Measurements from ENCODE around the gene PRKCZ.

The PRKCZ gene

GRCh38 chr1:2053784-2054376 is 3.7 kb downstream of the PRKCZ start:
- 95 to 97% methylated on average over 9 of the region's 12 CpGs for WGBS, 2 experiments (ENCODE audit: insufficient coverage in 2 of 2)
- H3K36me3 ChIP-seq (ENCODE audit: control insufficient read depth, insufficient read depth, low read length) = no peaks in the 10 kb centered on the region
- H3K9me3 ChIP-seq (ENCODE audit: control insufficient read depth, low read length) = no peaks in the 10 kb centered on the region
- no peaks in the 10 kb centered on the region for H3K4me1 ChIP-seq (ENCODE audit: control insufficient read depth, insufficient read depth, low read length, poor library complexity, severe bottlenecking)
- H3K27ac ChIP-seq (ENCODE audit: low read depth, low read length, severe bottlenecking) = no peak overlapping the region
- no peak overlapping the region for H3K4me3 ChIP-seq (ENCODE audit: extremely low read depth, insufficient read depth, low read length, poor library complexity, severe bottlenecking)

- Histone ChIP-seq H3K36me3 (ENCODE audit: control insufficient read depth, insufficient read depth, low read length) (no peaks in the 10 kb centered on the region), H3K4me3 (ENCODE audit: extremely low read depth, insufficient read depth, low read length, poor library complexity, severe bottlenecking) (no peak overlapping the region), H3K4me1 (ENCODE audit: control insufficient read depth, insufficient read depth, low read length, poor library complexity, severe bottlenecking) (no peaks in the 10 kb centered on the region), H3K27ac (ENCODE audit: low read depth, low read length, severe bottlenecking) (no peak overlapping the region), H3K9me3 (ENCODE audit: control insufficient read depth, low read length) (no peaks in the 10 kb centered on the region)
- 94% methylated on average over 12 to 17 of the region's 22 CpGs for WGBS, 2 experiments (ENCODE audit: insufficient coverage in 2 of 2)
These were observed 4.3 kb downstream of the PRKCZ start for GRCh38 chr1:2054560-2054959.

GRCh38 chr1:2055911-2056575 is 5.8 kb downstream of the PRKCZ start:
- 96 to 97% methylated on average over 23 to 29 of the region's 29 CpGs for WGBS, 2 experiments (ENCODE audit: insufficient coverage in 2 of 2)
- H3K27ac ChIP-seq (ENCODE audit: low read depth, low read length, severe bottlenecking) = no peak overlapping the region

GRCh38 chr1:2056955-2057590 is 6.9 kb downstream of the PRKCZ start:
- WGBS, 2 experiments (ENCODE audit: insufficient coverage in 2 of 2) = 95 to 96% methylated on average over 23 to 24 of the region's 25 CpGs
- no peaks in the 10 kb centered on the region for H3K9me3 ChIP-seq (ENCODE audit: control insufficient read depth, low read length)
- peaks cover 10% of the 10 kb centered on the region for H3K4me1 ChIP-seq (ENCODE audit: control insufficient read depth, insufficient read depth, low read length, poor library complexity, severe bottlenecking)
- no peak overlapping the region for H3K27ac ChIP-seq (ENCODE audit: low read depth, low read length, severe bottlenecking)
- no peak overlapping the region for H3K4me3 ChIP-seq (ENCODE audit: extremely low read depth, insufficient read depth, low read length, poor library complexity, severe bottlenecking)
- H3K36me3 ChIP-seq (ENCODE audit: control insufficient read depth, insufficient read depth, low read length) = no peaks in the 10 kb centered on the region

More at GRCh38 chr1:2055911-2056575, 5.8 kb downstream of the PRKCZ start:
- peaks cover 3% of the 10 kb centered on the region for H3K4me1 ChIP-seq (ENCODE audit: control insufficient read depth, insufficient read depth, low read length, poor library complexity, severe bottlenecking)
- no peak overlapping the region for H3K4me3 ChIP-seq (ENCODE audit: extremely low read depth, insufficient read depth, low read length, poor library complexity, severe bottlenecking)
- no peaks in the 10 kb centered on the region for H3K9me3 ChIP-seq (ENCODE audit: control insufficient read depth, low read length)
- no peaks in the 10 kb centered on the region for H3K36me3 ChIP-seq (ENCODE audit: control insufficient read depth, insufficient read depth, low read length)

- Histone ChIP-seq H3K36me3 (ENCODE audit: control insufficient read depth, insufficient read depth, low read length) (no peaks in the 10 kb centered on the region), H3K4me3 (ENCODE audit: extremely low read depth, insufficient read depth, low read length, poor library complexity, severe bottlenecking) (no peak overlapping the region), H3K9me3 (ENCODE audit: control insufficient read depth, low read length) (peaks cover 5% of the 10 kb centered on the region), H3K4me1 (ENCODE audit: control insufficient read depth, insufficient read depth, low read length, poor library complexity, severe bottlenecking) (peaks cover 10% of the 10 kb centered on the region), H3K27ac (ENCODE audit: low read depth, low read length, severe bottlenecking) (no peak overlapping the region)
- WGBS, 2 experiments (ENCODE audit: insufficient coverage in 2 of 2) = 96 to 97% methylated on average over 29 to 30 of the region's 35 CpGs
These were observed 9.2 kb downstream of the PRKCZ start for GRCh38 chr1:2059290-2059953.

- no peaks in the 10 kb centered on the region for H3K36me3 ChIP-seq (ENCODE audit: control insufficient read depth, insufficient read depth, low read length)
- WGBS, 2 experiments (ENCODE audit: insufficient coverage in 2 of 2) = 95 to 96% methylated on average over 12 to 14 of the region's 15 CpGs
- no peak overlapping the region for H3K27ac ChIP-seq (ENCODE audit: low read depth, low read length, severe bottlenecking)
- no peak overlapping the region for H3K4me3 ChIP-seq (ENCODE audit: extremely low read depth, insufficient read depth, low read length, poor library complexity, severe bottlenecking)
- H3K4me1 ChIP-seq (ENCODE audit: control insufficient read depth, insufficient read depth, low read length, poor library complexity, severe bottlenecking) = peaks cover 10% of the 10 kb centered on the region
- H3K9me3 ChIP-seq (ENCODE audit: control insufficient read depth, low read length) = peaks cover 11% of the 10 kb centered on the region
These were observed 9.9 kb downstream of the PRKCZ start for GRCh38 chr1:2060072-2060471.

- Histone ChIP-seq H3K4me3 (ENCODE audit: extremely low read depth, insufficient read depth, low read length, poor library complexity, severe bottlenecking) (no peak overlapping the region), H3K9me3 (ENCODE audit: control insufficient read depth, low read length) (peaks cover 12% of the 10 kb centered on the region), H3K27ac (ENCODE audit: low read depth, low read length, severe bottlenecking) (no peak overlapping the region), H3K4me1 (ENCODE audit: control insufficient read depth, insufficient read depth, low read length, poor library complexity, severe bottlenecking) (peaks cover 10% of the 10 kb centered on the region), H3K36me3 (ENCODE audit: control insufficient read depth, insufficient read depth, low read length) (no peaks in the 10 kb centered on the region)
- 94% methylated on average over 17 to 23 of the region's 23 CpGs for WGBS, 2 experiments (ENCODE audit: insufficient coverage in 2 of 2)
These were observed 10.3 kb downstream of the PRKCZ start for GRCh38 chr1:2060535-2060934.

- WGBS, 2 experiments (ENCODE audit: insufficient coverage in 2 of 2) = 82 to 87% methylated on average over 20 to 28 of the region's 28 CpGs
- Histone ChIP-seq H3K4me1 (ENCODE audit: control insufficient read depth, insufficient read depth, low read length, poor library complexity, severe bottlenecking) (peaks cover 10% of the 10 kb centered on the region), H3K4me3 (ENCODE audit: extremely low read depth, insufficient read depth, low read length, poor library complexity, severe bottlenecking) (no peak overlapping the region)
These were observed 11.0 kb downstream of the PRKCZ start for GRCh38 chr1:2061065-2061778.

GRCh38 chr1:2065699-2066098 is 15.5 kb downstream of the PRKCZ start:
- no peak overlapping the region for H3K27ac ChIP-seq (ENCODE audit: low read depth, low read length, severe bottlenecking)
- WGBS, 2 experiments (ENCODE audit: insufficient coverage in 2 of 2) = 100% methylated on average over 1 of the region's 4 CpGs; no CpG with 5 or more reads in 1 of the 2 experiments
- H3K36me3 ChIP-seq (ENCODE audit: control insufficient read depth, insufficient read depth, low read length) = no peaks in the 10 kb centered on the region
- H3K9me3 ChIP-seq (ENCODE audit: control insufficient read depth, low read length) = peaks cover 12% of the 10 kb centered on the region
- H3K4me3 ChIP-seq (ENCODE audit: extremely low read depth, insufficient read depth, low read length, poor library complexity, severe bottlenecking) = no peak overlapping the region
- H3K4me1 ChIP-seq (ENCODE audit: control insufficient read depth, insufficient read depth, low read length, poor library complexity, severe bottlenecking) = peaks cover 10% of the 10 kb centered on the region

More at GRCh38 chr1:2061065-2061778, 11.0 kb downstream of the PRKCZ start:
- H3K36me3 ChIP-seq (ENCODE audit: control insufficient read depth, insufficient read depth, low read length) = no peaks in the 10 kb centered on the region
- no peak overlapping the region for H3K27ac ChIP-seq (ENCODE audit: low read depth, low read length, severe bottlenecking)
- H3K9me3 ChIP-seq (ENCODE audit: control insufficient read depth, low read length) = peaks cover 12% of the 10 kb centered on the region

GRCh38 chr1:2067393-2067792 is 17.2 kb downstream of the PRKCZ start:
- Histone ChIP-seq H3K27ac (ENCODE audit: low read depth, low read length, severe bottlenecking) (no peak overlapping the region), H3K4me3 (ENCODE audit: extremely low read depth, insufficient read depth, low read length, poor library complexity, severe bottlenecking) (no peak overlapping the region), H3K36me3 (ENCODE audit: control insufficient read depth, insufficient read depth, low read length) (no peaks in the 10 kb centered on the region), H3K4me1 (ENCODE audit: control insufficient read depth, insufficient read depth, low read length, poor library complexity, severe bottlenecking) (no peaks in the 10 kb centered on the region), H3K9me3 (ENCODE audit: control insufficient read depth, low read length) (peaks cover 12% of the 10 kb centered on the region)
- WGBS, 2 experiments (ENCODE audit: insufficient coverage in 2 of 2) = 95 to 96% methylated on average over 16 to 18 of the region's 21 CpGs
